Measurements from ENCODE around the gene LETMD1.
"Not testable (repeated sequence)": the region's sequence is repeated elsewhere in the genome, so short reads cannot be mapped to it uniquely, and the experiment has no call there.

LETMD1 gene

GRCh38 chr12:51077930-51078329, 29.8 kb downstream of the LETMD1 start:
- DNase-seq (ENCODE audit: low read depth in 2 of 2): no peak

GRCh38 chr12:51078346-51078745, 30.2 kb downstream of the LETMD1 start:
- DNase-seq (ENCODE audit: low read depth in 2 of 2): not testable (repeated sequence)

- DNase-seq (ENCODE audit: low read depth in 2 of 2): not testable (repeated sequence)
These were observed 30.7 kb downstream of the LETMD1 start for GRCh38 chr12:51078866-51079265.

GRCh38 chr12:51080136-51080535, 32.0 kb downstream of the LETMD1 start:
- no peak for DNase-seq (ENCODE audit: low read depth in 2 of 2)

GRCh38 chr12:51081421-51081820, 33.3 kb downstream of the LETMD1 start:
- DNase-seq (ENCODE audit: low read depth in 2 of 2): no peak

GRCh38 chr12:51082561-51083125, 34.5 kb downstream of the LETMD1 start:
- no peak for DNase-seq (ENCODE audit: low read depth in 2 of 2)

- peak; percentile 87 for DNase-seq (ENCODE audit: low read depth in 2 of 2)
These were observed 35.2 kb downstream of the LETMD1 start, which contains the start of gene CSRNP2 for GRCh38 chr12:51083126-51083833. TSS of gene CSRNP2 (minus strand) at chr12:51083596. CDS start at chr12:51076561, 7,035 bp downstream.

GRCh38 chr12:51085757-51086156, 37.6 kb downstream of the LETMD1 start:
- no peak for DNase-seq (ENCODE audit: low read depth in 2 of 2)

- DNase-seq (ENCODE audit: low read depth in 2 of 2): no peak
These were observed 38.8 kb downstream of the LETMD1 start for GRCh38 chr12:51086933-51087332.

- no peak for DNase-seq (ENCODE audit: low read depth in 2 of 2)
These were observed 39.7 kb downstream of the LETMD1 start for GRCh38 chr12:51087818-51088217.

GRCh38 chr12:51090705-51091229, 42.6 kb downstream of the LETMD1 start:
- no peak for DNase-seq (ENCODE audit: low read depth in 2 of 2)

- DNase-seq (ENCODE audit: low read depth in 2 of 2): no peak
These were observed 50.5 kb downstream of the LETMD1 start for GRCh38 chr12:51098611-51099010.

GRCh38 chr12:51103977-51104376, 55.9 kb downstream of the LETMD1 start:
- DNase-seq (ENCODE audit: low read depth in 2 of 2): no peak

- no peak for DNase-seq (ENCODE audit: low read depth in 2 of 2)
These were observed 60.0 kb downstream of the LETMD1 start for GRCh38 chr12:51108136-51108535.

Measured in fibroblast of skin of left biceps (primary cell).